DND-41 (cell line): ENCODE data around the gene LRRC4.

Experiments used
- ATAC-seq: fragments of 200-7000 bp; cut with Tn5 transposase; 3 replicates; pipeline ENCODE4 v1.9.1; 2021; ENCODE audit warnings: low read depth; ENCODE audit not compliant: insufficient read depth
- DNase-seq: peaks from one replicate; pipeline ENCODE4 v3.0.0-alpha.2; 2020
- H2AFZ ChIP-seq: 2 replicates; pipeline ENCODE4 v1.6.0; 2012; ENCODE audit warnings: low read depth, low read length
- H3K27ac ChIP-seq: 2 replicates; pipeline ENCODE4 v1.5.1; 2012; ENCODE audit warnings: low read length, inconsistent platforms
- H3K27me3 ChIP-seq: fragments of 200-600 bp; sonication (generic); 2 replicates; pipeline ENCODE4 v1.6.0; 2012; ENCODE audit warnings: low read length, mild to moderate bottlenecking, inconsistent platforms; ENCODE audit not compliant: insufficient read depth, poor library complexity
- H3K36me3 ChIP-seq: 2 replicates; pipeline ENCODE4 v1.5.1; 2012; ENCODE audit warnings: low read length, inconsistent platforms; ENCODE audit not compliant: insufficient read depth
- H3K4me1 ChIP-seq: 2 replicates; pipeline ENCODE4 v1.5.1; 2012; ENCODE audit warnings: mild to moderate bottlenecking, low read length; ENCODE audit not compliant: insufficient read depth
- H3K4me2 ChIP-seq: 2 replicates; pipeline ENCODE4 v1.6.0; 2012; ENCODE audit warnings: mild to moderate bottlenecking, moderate library complexity, low read length, inconsistent platforms; ENCODE audit not compliant: insufficient read depth
- H3K4me3 ChIP-seq, 2 experiments: fragments of 200-600 bp in 1 of 2; shearing (Covaris generic) in 1 of 2; 2 replicates each; pipeline ENCODE4 v1.5.1; 2012 to 2016; ENCODE audit warnings: inconsistent platforms in 2 of 2, low read length in 2 of 2, mild to moderate bottlenecking in 2 of 2, low read depth in 1 of 2, moderate library complexity in 1 of 2
- H3K79me2 ChIP-seq: 2 replicates; pipeline ENCODE4 v1.6.0; 2012; ENCODE audit warnings: low read length, inconsistent platforms; ENCODE audit not compliant: insufficient read depth
- H3K9ac ChIP-seq: 2 replicates; pipeline ENCODE4 v1.6.0; 2012; ENCODE audit warnings: low read depth, mild to moderate bottlenecking, inconsistent platforms, low read length, moderate library complexity
- H3K9me3 ChIP-seq: 2 replicates; pipeline ENCODE4 v1.5.1; 2012; ENCODE audit warnings: low read length, moderate library complexity, mild to moderate bottlenecking, inconsistent platforms; ENCODE audit not compliant: insufficient read depth, severe bottlenecking
- H4K20me1 ChIP-seq: 2 replicates; pipeline ENCODE4 v1.6.0; 2012; ENCODE audit warnings: low read length; ENCODE audit not compliant: insufficient read depth
- CTCF ChIP-seq: IDR thresholded peaks from 2 replicates; pipeline ENCODE4 v1.5.1; 2012; ENCODE audit warnings: borderline replicate concordance, low read length, moderate library complexity, mild to moderate bottlenecking; ENCODE audit not compliant: poor library complexity, severe bottlenecking; ENCODE audit errors: extremely low read depth
- EZH2 ChIP-seq: IDR thresholded peaks from 3 replicates; pipeline ENCODE4 v1.6.1; 2012; ENCODE audit warnings: borderline replicate concordance, low read depth, mild to moderate bottlenecking, moderate library complexity, low read length, inconsistent platforms; ENCODE audit not compliant: severe bottlenecking

LRRC4 gene

DNA sequence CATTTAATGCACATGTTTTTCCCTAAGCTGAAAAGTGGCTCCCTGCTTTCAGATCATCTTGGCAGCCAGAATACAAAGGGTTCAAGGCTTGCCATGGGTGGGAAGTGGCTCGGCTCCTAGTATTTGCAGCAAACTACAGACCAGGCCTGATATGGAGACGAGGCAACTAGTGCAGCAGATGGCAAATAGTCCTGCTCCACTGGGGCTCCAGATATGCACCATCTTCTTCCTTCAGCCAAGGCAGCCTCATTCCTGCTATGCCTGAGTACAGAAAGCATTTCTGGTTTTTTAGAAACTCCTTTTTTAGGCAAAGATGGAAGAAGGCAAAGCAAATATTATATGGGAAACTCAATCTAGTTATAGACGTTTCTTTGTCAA lies 23.9 kb downstream of the LRRC4 start:
- Histone ChIP-seq H3K79me2 (no peaks in the 10 kb centered on the region), H2AFZ (no peak overlapping the region), H3K36me3 (no peaks in the 10 kb centered on the region; the same call in 1 of the 2 replicates), H3K4me2 (no peak overlapping the region), H3K27me3 (no peaks in the 10 kb centered on the region), H3K9me3 (no peaks in the 10 kb centered on the region), H4K20me1 (peaks cover 3% of the 10 kb centered on the region), H3K27ac (no peak overlapping the region), H3K4me1 (0 out of 2 replicates have a peak, but pooled peaks cover 3% of the 10 kb centered on the region), H3K9ac (no peak overlapping the region), H3K4me3 (no peak overlapping the region)
- DNase-seq = no peak
- TF ChIP-seq EZH2 (no peak), CTCF (no peak)
- ATAC-seq = no peak

GRCh38 chr7:128006550-128007302 lies 24.5 kb downstream of the LRRC4 start:
- H2AFZ ChIP-seq = no peak overlapping the region
- H3K4me2 ChIP-seq = no peak overlapping the region
- H3K9ac ChIP-seq = no peak overlapping the region
- H3K4me1 ChIP-seq = 0 out of 2 replicates have a peak, but pooled peaks cover 3% of the 10 kb centered on the region
- no peak overlapping the region for H3K27ac ChIP-seq
- no peak overlapping the region for H3K4me3 ChIP-seq
- no peaks in the 10 kb centered on the region for H3K9me3 ChIP-seq
- H3K36me3 ChIP-seq = no peaks in the 10 kb centered on the region; the same call in 1 of the 2 replicates
- ATAC-seq (no peak), DNase-seq (no peak)
- no peaks in the 10 kb centered on the region for H3K27me3 ChIP-seq
- H4K20me1 ChIP-seq = peaks cover 3% of the 10 kb centered on the region
- TF ChIP-seq EZH2 (no peak), CTCF (no peak)
- no peaks in the 10 kb centered on the region for H3K79me2 ChIP-seq

GRCh38 chr7:128005759-128006159 lies 25.5 kb downstream of the LRRC4 start:
- H3K9me3 ChIP-seq = no peaks in the 10 kb centered on the region
- no peak overlapping the region for H3K27ac ChIP-seq
- no peak overlapping the region for H3K4me3 ChIP-seq
- peaks cover 5% of the 10 kb centered on the region; the same call in 1 of the 2 replicates for H3K36me3 ChIP-seq
- H3K79me2 ChIP-seq = no peaks in the 10 kb centered on the region
- H4K20me1 ChIP-seq = peaks cover 3% of the 10 kb centered on the region
- H3K27me3 ChIP-seq = no peaks in the 10 kb centered on the region
- H3K9ac ChIP-seq = no peak overlapping the region
- TF ChIP-seq CTCF (no peak), EZH2 (no peak)
- no peak overlapping the region for H2AFZ ChIP-seq
- ATAC-seq (no peak), DNase-seq (no peak)
- H3K4me2 ChIP-seq = no peak overlapping the region
- H3K4me1 ChIP-seq = 0 out of 2 replicates have a peak, but pooled peaks cover 3% of the 10 kb centered on the region
